Right lobe of liver (tissue), 6 donors: Measurements from ENCODE around the gene SULF2. TPM values are rescaled to one million over a fixed set of nuclear protein-coding genes. Genes with fewer than 3 reads are reported as not detected.

Source experiments
- ATAC-seq, 4 donors: fragments of 200-7000 bp; cut with Tn5 transposase; one replicate each; pipeline ENCODE4 v1.9.1; 2020; ENCODE audit warnings: mild to moderate bottlenecking in 4 of 4, moderate library complexity in 4 of 4
- DNase-seq, 3 donors: peaks; one replicate each; pipeline ENCODE4 v3.0.0-alpha.2; 2020
- H3K27ac ChIP-seq, 3 donors: fragments of 200-600 bp; one replicate each; pipeline ENCODE4 v1.8.0; 2022
- H3K27me3 ChIP-seq, 2 donors: fragments of 200-600 bp; one replicate each; pipeline ENCODE4 v1.8.0; 2022
- H3K36me3 ChIP-seq, 4 donors: fragments of 200-600 bp; sonication (generic) in 1 of 4; one replicate each; pipeline versions ENCODE4 v1.5.1 to v1.8.0; 2017 to 2022; ENCODE audit warnings: control low read depth in 1 of 4
- H3K4me1 ChIP-seq, 4 donors: fragments of 200-600 bp; sonication (generic) in 1 of 4; one replicate each; pipeline versions ENCODE4 v1.5.1 to v1.8.0; 2017 to 2022; ENCODE audit warnings: control low read depth in 1 of 4
- H3K4me3 ChIP-seq, 3 donors: fragments of 200-600 bp; one replicate each; pipeline ENCODE4 v1.8.0; 2022
- H3K9me3 ChIP-seq, 4 donors: fragments of 200-600 bp; sonication (generic) in 1 of 4; one replicate each; pipeline versions ENCODE4 v1.5.1 to v1.8.0; 2017 to 2022; ENCODE audit warnings: control low read depth in 1 of 4
- POLR2A ChIP-seq: fragments of 450-650 bp; IDR thresholded peaks from one replicate; pipeline ENCODE4 v1.6.1; 2017; ENCODE audit warnings: antibody characterized with exemption, mild to moderate bottlenecking
- WGBS: methylation state at CpG from one replicate; pipeline ENCODE4 v1.1.6; 2018; ENCODE audit warnings: low coverage, low lambda C conversion rate; ENCODE audit not compliant: insufficient coverage; ENCODE audit errors: missing lambda C conversion rate; 5-methylcytosine and 5-hydroxymethylcytosine counted together
- intact Hi-C, 2 donors: fragments of 100-400 bp; cut with DNase I; formaldehyde crosslinking; loops; one replicate each; pipeline versions ENCODE4 v1.11.2 to v1.14.1; 2022
- total RNA-seq, 6 experiments: library from RNA; depleted of rRNA in 2 of 6; stranded (reverse); fragments of >200 nt in 2 of 6; fragmentation: NEBNext Ultra II Directional in 3 of 6; extraction: Animal tissue kit (Norgen Biotek cat#: 25700) in 3 of 6; gene quantifications; one replicate each; pipeline versions ENCODE4 v1.1.0 to v1.2.4, GENCODE V29; 2016 to 2023
- TF ChIP-seq, protein P1 (sequence below), 4 donors: fragments of 200-600 bp in 3 of 4; fragments of 450-650 bp in 1 of 4; IDR thresholded peaks; one replicate each; pipeline versions ENCODE4 v1.5.1 to v1.8.0; 2016 to 2022; ENCODE audit warnings: antibody characterized with exemption in 4 of 4, mild to moderate bottlenecking in 2 of 4
- donor health status: DM: no; HTN: yes; CAD: no.
- donor health status: DM: no; HTN: no; CAD: no.
- donor health status: DM: no; HTN: no; CAD: no.
- donor health status: DM: no; HTN: yes; CAD: no.
- donor health status: DM: no; HTN: yes; CAD: no.

SULF2 gene
- total RNA-seq, 6 experiments from 2014 or later: 6.1 to 92.0 (median 48.3) TPM

DNA sequence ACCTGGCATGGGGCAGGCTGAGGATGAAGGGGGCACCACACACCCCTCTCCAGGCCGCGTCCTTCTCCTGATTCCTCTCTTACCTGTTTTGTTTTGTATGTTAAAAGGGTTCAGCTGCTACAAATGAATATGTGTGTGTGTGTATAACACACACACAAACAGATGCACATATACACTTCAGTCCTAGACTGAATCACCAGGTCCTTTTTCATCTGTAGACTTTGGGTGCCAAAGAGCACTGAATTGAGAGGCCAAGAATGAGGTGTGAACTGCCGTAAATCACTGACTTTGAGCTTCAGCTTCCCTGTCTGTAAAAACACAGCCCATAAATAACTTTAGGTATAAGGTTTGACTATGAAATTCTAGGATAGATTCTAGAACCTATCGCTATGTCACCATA is 40.5 kb downstream of the SULF2 start:
- ATAC-seq (no peak), DNase-seq (no peak)
- no peak for TF ChIP-seq POLR2A
- TF ChIP-seq, protein P1, sequence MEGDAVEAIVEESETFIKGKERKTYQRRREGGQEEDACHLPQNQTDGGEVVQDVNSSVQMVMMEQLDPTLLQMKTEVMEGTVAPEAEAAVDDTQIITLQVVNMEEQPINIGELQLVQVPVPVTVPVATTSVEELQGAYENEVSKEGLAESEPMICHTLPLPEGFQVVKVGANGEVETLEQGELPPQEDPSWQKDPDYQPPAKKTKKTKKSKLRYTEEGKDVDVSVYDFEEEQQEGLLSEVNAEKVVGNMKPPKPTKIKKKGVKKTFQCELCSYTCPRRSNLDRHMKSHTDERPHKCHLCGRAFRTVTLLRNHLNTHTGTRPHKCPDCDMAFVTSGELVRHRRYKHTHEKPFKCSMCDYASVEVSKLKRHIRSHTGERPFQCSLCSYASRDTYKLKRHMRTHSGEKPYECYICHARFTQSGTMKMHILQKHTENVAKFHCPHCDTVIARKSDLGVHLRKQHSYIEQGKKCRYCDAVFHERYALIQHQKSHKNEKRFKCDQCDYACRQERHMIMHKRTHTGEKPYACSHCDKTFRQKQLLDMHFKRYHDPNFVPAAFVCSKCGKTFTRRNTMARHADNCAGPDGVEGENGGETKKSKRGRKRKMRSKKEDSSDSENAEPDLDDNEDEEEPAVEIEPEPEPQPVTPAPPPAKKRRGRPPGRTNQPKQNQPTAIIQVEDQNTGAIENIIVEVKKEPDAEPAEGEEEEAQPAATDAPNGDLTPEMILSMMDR (IDR thresholded peaks at IDR 0.05): no peak
- intact Hi-C loops: no loop called here
- H3K4me3 ChIP-seq: no peak overlapping the region
- no peaks in the 10 kb centered on the region for H3K27me3 ChIP-seq
- H3K27ac ChIP-seq: no peak overlapping the region
- 85% methylated on average over 2 of the region's 4 CpGs for WGBS
- no peaks in the 10 kb centered on the region for H3K4me1 ChIP-seq
- H3K9me3 ChIP-seq: no peaks in the 10 kb centered on the region
- H3K36me3 ChIP-seq: no peaks in the 10 kb centered on the region

DNA sequence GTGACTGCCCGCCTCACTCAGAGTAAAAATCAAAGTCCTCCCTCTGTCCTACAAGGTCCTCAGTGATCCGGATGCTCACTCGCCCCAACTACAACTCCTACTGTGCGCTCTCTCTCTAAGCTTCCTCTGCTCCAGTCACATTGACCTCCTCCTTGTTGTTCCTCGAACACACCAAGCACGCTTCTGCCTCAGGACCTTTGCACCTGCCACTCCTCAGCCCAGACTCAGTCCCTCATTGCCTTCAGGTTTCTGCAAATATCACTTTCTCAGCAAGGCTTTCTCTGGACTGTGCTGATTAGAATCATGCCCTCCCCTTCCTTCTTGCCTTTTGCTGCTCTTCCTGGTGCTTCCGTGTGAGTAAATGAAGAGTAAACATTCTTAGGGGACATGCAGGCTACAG is 41.6 kb downstream of the SULF2 start:
- intact Hi-C loops: no loop called here
- no peaks in the 10 kb centered on the region for H3K9me3 ChIP-seq
- no peak overlapping the region for H3K27ac ChIP-seq
- H3K4me3 ChIP-seq: no peak overlapping the region
- TF ChIP-seq, protein P1 (IDR thresholded peaks at IDR 0.05): no peak
- no peak for TF ChIP-seq POLR2A
- ATAC-seq (no peak), DNase-seq (no peak)
- H3K36me3 ChIP-seq: no peaks in the 10 kb centered on the region
- WGBS: 95% methylated on average over 6 of the region's 7 CpGs
- no peaks in the 10 kb centered on the region for H3K4me1 ChIP-seq
- H3K27me3 ChIP-seq: no peaks in the 10 kb centered on the region

- TF ChIP-seq POLR2A: no peak
- TF ChIP-seq, protein P1 (IDR thresholded peaks at IDR 0.05): no peak
- intact Hi-C loops: no loop called here
- DNase-seq: no peak
- H3K4me3 ChIP-seq: no peak overlapping the region
- ATAC-seq: no peak
- no peaks in the 10 kb centered on the region for H3K36me3 ChIP-seq
- H3K27me3 ChIP-seq: no peaks in the 10 kb centered on the region
- no peaks in the 10 kb centered on the region for H3K4me1 ChIP-seq
- no peak overlapping the region for H3K27ac ChIP-seq
- no peaks in the 10 kb centered on the region for H3K9me3 ChIP-seq
- WGBS: 91% methylated on average over 16 of the region's 22 CpGs
These were observed 43.3 kb downstream of the SULF2 start for GRCh38 chr20:47741669-47742608.

DNA sequence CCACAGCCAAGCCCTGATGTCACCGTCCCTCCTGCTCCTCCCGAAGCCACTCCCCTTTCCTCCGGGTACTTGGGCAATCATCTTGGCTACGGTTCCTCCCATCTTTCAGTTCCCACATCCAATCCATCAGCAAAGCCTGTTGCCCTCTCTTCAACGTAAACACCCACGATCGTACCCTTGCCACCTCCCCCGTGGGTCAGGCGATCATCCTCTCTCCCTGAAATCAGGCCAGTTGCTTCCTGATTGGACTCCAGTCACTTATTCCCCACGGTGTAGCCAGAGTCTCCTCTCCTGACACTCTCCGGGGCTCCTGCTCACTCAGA is 44.5 kb downstream of the SULF2 start:
- DNase-seq: no peak

More for the DNA sequence above, 44.5 kb downstream of the SULF2 start:
- Histone ChIP-seq H3K27me3 (no peaks in the 10 kb centered on the region), H3K9me3 (no peaks in the 10 kb centered on the region), H3K27ac (no peak overlapping the region), H3K4me1 (no peaks in the 10 kb centered on the region), H3K36me3 (peaks cover 0 to 5% (median 0%) of the 10 kb centered on the region in 4 donors), H3K4me3 (no peak overlapping the region)
- ATAC-seq: peak in 3 of 4 donors; percentile 26 to 66 (median 51)
- 59% methylated on average over 8 of the region's 11 CpGs for WGBS
- TF ChIP-seq, protein P1 (IDR thresholded peaks at IDR 0.05): no peak
- no peak for TF ChIP-seq POLR2A
- intact Hi-C loops: no loop called here
